K562 (cell line): ENCODE results near the gene COL6A2. TPM values are rescaled to one million over a fixed set of nuclear protein-coding genes. Genes with fewer than 3 reads are reported as not detected.

Experiments used
- CEBPG ChIP-seq, 3 experiments: fragments of 200-800 bp in 1 of 3; sonication (Bioruptor generic) in 1 of 3; sonication (generic) in 1 of 3; formaldehyde crosslinking in 1 of 3; IDR thresholded peaks in 2 of 3; conservative IDR thresholded peaks in 1 of 3; 2 replicates each; pipeline versions ENCODE4 v1.6.1 to v1.8.0; 2016 to 2022; ENCODE audit warnings: missing compliant biosample characterization in 2 of 3, missing genetic modification characterization in 2 of 3, mild to moderate bottlenecking in 1 of 3, missing genetic modification reagents in 1 of 3
- ETS1 ChIP-seq: conservative IDR thresholded peaks from 2 replicates; pipeline ENCODE4 v1.6.1; 2011; ENCODE audit warnings: low read depth, mild to moderate bottlenecking, low read length; ENCODE audit not compliant: control insufficient read depth
- IRF2 ChIP-seq: sonication (generic); formaldehyde crosslinking; IDR thresholded peaks from 2 replicates; pipeline ENCODE4 v1.8.1; 2022; ENCODE audit warnings: mild to moderate bottlenecking, missing genetic modification reagents
- MITF ChIP-seq: IDR thresholded peaks from 2 replicates; pipeline ENCODE4 v1.6.1; 2014; ENCODE audit warnings: antibody characterized with exemption
- NFIC ChIP-seq: fragments of 450-650 bp; IDR thresholded peaks from 2 replicates; pipeline ENCODE4 v1.6.1; 2017; ENCODE audit warnings: mild to moderate bottlenecking, inconsistent platforms
- PCBP1 ChIP-seq: fragments of 200-400 bp; formaldehyde crosslinking; IDR thresholded peaks from 2 replicates; pipeline ENCODE4 v1.6.1; 2018; ENCODE audit warnings: mild to moderate bottlenecking, low read depth, low read length; ENCODE audit not compliant: poor library complexity, severe bottlenecking
- PHF8 ChIP-seq: fragments of 200-600 bp; sonication (generic); IDR thresholded peaks from 2 replicates; pipeline ENCODE4 v1.6.1; 2012; ENCODE audit warnings: mixed run types, mild to moderate bottlenecking, inconsistent platforms, low read length, moderate library complexity, borderline replicate concordance
- RBBP5 ChIP-seq: fragments of 200-600 bp; sonication (generic); IDR thresholded peaks from 2 replicates; pipeline ENCODE4 v1.6.1; 2012; ENCODE audit warnings: borderline replicate concordance, mild to moderate bottlenecking, low read length, control low read depth, inconsistent platforms; ENCODE audit not compliant: insufficient read depth, poor library complexity, severe bottlenecking
- TBL1XR1 ChIP-seq, 2 experiments: IDR thresholded peaks; 2 replicates each; pipeline ENCODE4 v1.6.1; 2012; ENCODE audit warnings: improper control_type of control experiment in 2 of 2, low read length in 2 of 2, mild to moderate bottlenecking in 1 of 2
- TRIM25 ChIP-seq: fragments of 450-650 bp; IDR thresholded peaks from 2 replicates; pipeline ENCODE4 v1.7.0; 2016; ENCODE audit warnings: borderline replicate concordance
- TRIM28 ChIP-seq: fragments of 450-650 bp; IDR thresholded peaks from 2 replicates; pipeline ENCODE4 v1.6.1; 2017
- ZBTB7A ChIP-seq: IDR thresholded peaks from 2 replicates; pipeline ENCODE4 v1.6.1; 2011; ENCODE audit warnings: low read depth, mild to moderate bottlenecking, low read length, moderate library complexity, borderline replicate concordance; ENCODE audit not compliant: control insufficient read depth
- ZBTB8A ChIP-seq: fragments of 450-650 bp; IDR thresholded peaks from 2 replicates; pipeline ENCODE4 v1.6.1; 2018; ENCODE audit warnings: mild to moderate bottlenecking, moderate library complexity; ENCODE audit not compliant: partially characterized antibody
- ZNF124 ChIP-seq: sonication (generic); formaldehyde crosslinking; IDR thresholded peaks from 2 replicates; pipeline ENCODE4 v1.8.1; 2022; ENCODE audit warnings: missing genetic modification reagents
- ZNF445 ChIP-seq: fragments of 250-450 bp; sonication (Bioruptor Pico); IDR thresholded peaks from 2 replicates; pipeline ENCODE4 v1.4.0; 2020; ENCODE audit warnings: low read depth, mild to moderate bottlenecking, moderate library complexity
- ZNF740 ChIP-seq, 3 experiments: fragments of 200-800 bp in 1 of 3; sonication (Bioruptor generic) in 1 of 3; sonication (generic) in 1 of 3; formaldehyde crosslinking in 1 of 3; IDR thresholded peaks; 2 replicates each; pipeline versions ENCODE4 v1.6.1 to v1.8.0; 2016 to 2022; ENCODE audit warnings: mild to moderate bottlenecking in 2 of 3, missing compliant biosample characterization in 2 of 3, missing genetic modification characterization in 2 of 3, missing genetic modification reagents in 1 of 3
- polyA plus RNA-seq, 8 experiments: library from polyadenylated mRNA; depleted of rRNA in 4 of 8; stranded (reverse) in 5 of 8; unstranded in 3 of 8; fragments of >200 nt; fragmentation: Nextera tagmentation in 2 of 8; fragmentation: Illumina TruSeq in 1 of 8; extraction: Ambion mirVana in 2 of 8; extraction: Trizol in 1 of 8; gene quantifications; 2 replicates each; pipeline versions ENCODE4 v1.2.1 to v1.2.3, GENCODE V29; 2011 to 2014; ENCODE audit warnings: inconsistent platforms in 1 of 8, missing spikeins in 1 of 8
- total RNA-seq, 7 experiments: library from RNA; depleted of rRNA in 6 of 7; stranded (reverse); fragments of >200 nt in 6 of 7; fragmentation: Illumina TruSeq in 2 of 7; extraction: Trizol in 2 of 7; gene quantifications; 2 replicates each; pipeline versions ENCODE4 v1.2.1 to v1.2.3, GENCODE V29; 2011 to 2021; ENCODE audit warnings: low replicate concordance in 1 of 7

The COL6A2 gene
- total and polyA plus RNA-seq, 9 of the 15 experiments (the other 6 are each of a cell fraction or from before 2014, with no cell fraction given): 0.07 to 1.1 (median 0.24) TPM; not detected in 3

- TF ChIP-seq TRIM28: peak; percentile 37; the same call in 1 of the 2 replicates
- TF ChIP-seq RBBP5: no peak
- no peak for TF ChIP-seq IRF2 (CRISPR knock-in tag)
- no peak for TF ChIP-seq PCBP1
- no peak for TF ChIP-seq ZNF445 (CRISPR knock-in tag)
- TF ChIP-seq ZBTB8A: no peak
- no peak for TF ChIP-seq TBL1XR1 (IDR thresholded peaks at IDR 0.05; ENCODE audit: low read length in 2 of 2)
- TF ChIP-seq ETS1: no peak
- no peak for TF ChIP-seq ZNF124
- TF ChIP-seq CEBPG (CRISPR knock-in tag; IDR thresholded peaks at IDR 0.05): no peak
- TF ChIP-seq CEBPG (tag; conservative IDR thresholded peaks at IDR 0.05 in 1 of 2, IDR thresholded peaks at IDR 0.05 in 1 of 2): no peak
- no peak for TF ChIP-seq ZBTB7A
- no peak for TF ChIP-seq PHF8
- TF ChIP-seq MITF: no peak
- TF ChIP-seq TRIM25: no peak
- TF ChIP-seq NFIC: peak; percentile 20; the same call in 1 of the 2 replicates
- 0 out of 2 replicates have a peak, but pooled peaks have one; percentile 36 for TF ChIP-seq ZNF740 (CRISPR knock-in tag; IDR thresholded peaks at IDR 0.05)
- TF ChIP-seq ZNF740 (tag; IDR thresholded peaks at IDR 0.05): no peak
Observed at GRCh38 chr21:46114963-46115362, 17.1 kb downstream of the COL6A2 start (continued).
